Esophagus squamous epithelium (tissue), 4 donors: ENCODE data around the gene CRB2.

Experiments
- POLR2A ChIP-seq, 4 donors: fragments of 450-650 bp; IDR thresholded peaks; one replicate each; pipeline ENCODE4 v1.6.1; 2017; ENCODE audit warnings: antibody characterized with exemption in 4 of 4, mild to moderate bottlenecking in 4 of 4, moderate library complexity in 3 of 4
- TF ChIP-seq, protein P1 (sequence below), 6 experiments: fragments of 450-650 bp in 4 of 6; fragments of 200-600 bp in 2 of 6; sonication (generic) in 2 of 6; IDR thresholded peaks; one replicate each; pipeline ENCODE4 v1.5.1; 2016 to 2019; ENCODE audit warnings: antibody characterized with exemption in 6 of 6, mild to moderate bottlenecking in 4 of 6, moderate library complexity in 4 of 6

DNA sequence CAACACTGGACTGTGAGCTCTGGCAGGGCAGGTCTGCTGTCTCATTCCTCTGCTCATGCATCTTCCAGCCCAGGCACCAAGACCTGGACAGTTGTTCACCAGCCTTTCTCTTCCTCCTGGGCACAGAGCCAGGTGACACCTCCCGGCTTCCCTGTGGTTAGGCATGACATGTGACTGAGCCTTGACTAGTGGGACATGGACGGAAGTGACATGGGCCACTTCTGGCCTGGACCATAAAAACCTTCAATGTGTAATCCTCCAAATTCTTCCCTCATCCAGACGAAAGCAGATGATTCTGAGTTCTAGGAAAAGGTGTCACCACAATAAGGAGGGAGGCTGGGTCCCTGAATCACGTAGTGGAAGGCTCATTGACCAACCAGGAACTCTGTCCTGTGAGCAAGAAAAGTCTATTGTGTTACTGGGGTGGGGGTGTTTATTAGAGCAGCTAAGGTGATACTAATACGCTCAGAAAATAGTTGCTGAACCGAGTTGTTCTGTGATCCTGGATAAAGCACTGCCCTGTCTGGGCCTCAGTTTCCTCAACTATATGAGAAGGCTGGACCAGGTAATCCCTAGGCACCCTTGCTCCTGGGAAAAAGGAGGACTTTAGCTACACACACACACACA is 26.6 kb upstream of the CRB2 start:
- no peak for TF ChIP-seq POLR2A (IDR thresholded peaks at IDR 0.05)
- TF ChIP-seq, protein P1, sequence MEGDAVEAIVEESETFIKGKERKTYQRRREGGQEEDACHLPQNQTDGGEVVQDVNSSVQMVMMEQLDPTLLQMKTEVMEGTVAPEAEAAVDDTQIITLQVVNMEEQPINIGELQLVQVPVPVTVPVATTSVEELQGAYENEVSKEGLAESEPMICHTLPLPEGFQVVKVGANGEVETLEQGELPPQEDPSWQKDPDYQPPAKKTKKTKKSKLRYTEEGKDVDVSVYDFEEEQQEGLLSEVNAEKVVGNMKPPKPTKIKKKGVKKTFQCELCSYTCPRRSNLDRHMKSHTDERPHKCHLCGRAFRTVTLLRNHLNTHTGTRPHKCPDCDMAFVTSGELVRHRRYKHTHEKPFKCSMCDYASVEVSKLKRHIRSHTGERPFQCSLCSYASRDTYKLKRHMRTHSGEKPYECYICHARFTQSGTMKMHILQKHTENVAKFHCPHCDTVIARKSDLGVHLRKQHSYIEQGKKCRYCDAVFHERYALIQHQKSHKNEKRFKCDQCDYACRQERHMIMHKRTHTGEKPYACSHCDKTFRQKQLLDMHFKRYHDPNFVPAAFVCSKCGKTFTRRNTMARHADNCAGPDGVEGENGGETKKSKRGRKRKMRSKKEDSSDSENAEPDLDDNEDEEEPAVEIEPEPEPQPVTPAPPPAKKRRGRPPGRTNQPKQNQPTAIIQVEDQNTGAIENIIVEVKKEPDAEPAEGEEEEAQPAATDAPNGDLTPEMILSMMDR (IDR thresholded peaks at IDR 0.05) = no peak
